ENCODE data around the gene ATP6V0E1.

The ATP6V0E1 gene

DNA sequence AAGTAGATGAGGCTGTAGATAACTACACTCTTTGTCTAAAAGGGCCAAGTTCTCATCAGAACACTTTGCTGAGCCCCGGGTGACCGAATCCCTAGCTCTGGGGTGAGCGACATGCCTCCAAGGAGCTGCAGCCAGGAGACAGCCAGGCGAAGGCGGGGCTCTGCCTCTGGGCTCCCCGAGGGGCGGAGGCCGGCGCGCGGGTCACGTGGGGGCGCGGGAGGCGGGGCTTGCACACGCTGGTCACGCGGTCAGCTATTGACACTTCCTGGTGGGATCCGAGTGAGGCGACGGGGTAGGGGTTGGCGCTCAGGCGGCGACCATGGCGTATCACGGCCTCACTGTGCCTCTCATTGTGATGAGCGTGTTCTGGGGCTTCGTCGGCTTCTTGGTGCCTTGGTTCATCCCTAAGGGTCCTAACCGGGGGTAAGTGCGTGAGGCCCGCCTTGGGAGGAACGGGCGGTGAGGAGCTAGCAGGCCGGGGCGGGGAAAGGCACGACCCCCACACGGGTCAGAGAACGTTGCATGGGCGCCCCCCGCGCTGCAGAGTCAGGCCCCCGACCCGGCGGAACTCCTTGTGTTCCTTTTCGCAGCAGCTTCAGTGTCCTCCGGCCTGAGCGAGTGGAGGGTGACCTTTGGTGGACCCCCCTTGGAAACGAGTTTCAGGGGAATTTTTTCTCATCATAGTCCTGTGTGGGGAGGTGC, at the start of gene ATP6V0E1:
ATP6V0E1 (plus strand) TSS at position 230 of the 702 bp plus-strand sequence; CDS start at position 320, 90 bp downstream.
- DNase-seq = peak; percentile 81

DNA sequence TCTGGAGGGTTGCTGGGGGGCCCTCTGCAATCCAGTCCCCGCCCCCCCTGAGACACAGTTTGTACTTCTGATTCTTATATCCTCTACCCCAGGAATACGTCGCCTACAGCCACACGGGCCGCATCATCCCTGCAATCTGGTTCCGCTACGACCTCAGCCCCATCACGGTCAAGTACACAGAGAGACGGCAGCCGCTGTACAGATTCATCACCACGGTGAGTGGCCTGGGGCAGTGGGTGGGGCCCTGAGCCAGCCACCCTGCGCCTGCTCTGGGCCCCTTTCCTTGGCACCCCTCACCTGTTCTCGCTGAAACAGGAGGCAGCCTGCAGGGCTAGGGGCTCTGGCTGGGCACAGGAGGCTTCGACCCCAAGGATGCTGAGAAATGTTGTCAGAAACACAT, 48.5 kb upstream of the ATP6V0E1 start:
- DNase-seq = no peak

DNA sequence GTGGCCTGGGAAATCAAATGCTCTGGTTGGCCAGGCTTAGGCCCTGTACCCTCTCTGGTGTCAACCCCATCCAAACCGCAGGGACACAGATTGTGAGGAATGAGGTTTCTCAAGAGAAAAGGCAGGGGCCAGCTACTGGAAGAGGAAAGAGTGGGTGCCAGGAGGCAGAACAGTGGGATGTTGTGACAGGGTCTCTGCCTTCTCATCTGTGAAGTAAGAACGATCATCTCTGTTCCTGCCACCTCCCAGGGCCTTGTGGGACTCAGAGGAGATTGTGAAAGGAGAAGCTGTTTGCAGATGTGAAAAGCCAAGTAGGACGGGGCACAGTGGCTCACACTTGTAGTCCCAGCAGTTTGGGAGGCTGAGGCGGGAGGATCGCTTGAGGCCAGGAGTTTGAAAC, 47.2 kb upstream of the ATP6V0E1 start:
- no peak for DNase-seq

DNA sequence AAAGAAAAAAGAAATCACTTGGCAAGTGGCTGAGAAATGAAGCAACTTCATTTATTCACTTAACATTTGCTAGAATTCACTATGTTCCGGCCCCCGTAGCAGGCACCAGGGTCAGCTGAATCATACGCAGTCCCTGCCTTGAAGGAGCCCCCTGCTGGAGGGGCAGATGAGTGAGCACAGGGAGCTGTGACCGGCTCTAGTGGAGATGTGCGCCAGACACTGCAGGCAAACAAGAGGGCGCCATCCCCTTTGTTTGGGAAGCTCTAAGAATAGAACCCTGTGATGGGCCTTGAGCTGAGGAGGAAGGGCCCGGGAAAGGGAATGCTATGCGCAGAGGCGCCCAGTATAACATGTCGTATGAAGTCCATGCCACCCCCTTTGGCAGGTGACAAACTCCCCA, 44.5 kb upstream of the ATP6V0E1 start:
- DNase-seq = no peak

DNA sequence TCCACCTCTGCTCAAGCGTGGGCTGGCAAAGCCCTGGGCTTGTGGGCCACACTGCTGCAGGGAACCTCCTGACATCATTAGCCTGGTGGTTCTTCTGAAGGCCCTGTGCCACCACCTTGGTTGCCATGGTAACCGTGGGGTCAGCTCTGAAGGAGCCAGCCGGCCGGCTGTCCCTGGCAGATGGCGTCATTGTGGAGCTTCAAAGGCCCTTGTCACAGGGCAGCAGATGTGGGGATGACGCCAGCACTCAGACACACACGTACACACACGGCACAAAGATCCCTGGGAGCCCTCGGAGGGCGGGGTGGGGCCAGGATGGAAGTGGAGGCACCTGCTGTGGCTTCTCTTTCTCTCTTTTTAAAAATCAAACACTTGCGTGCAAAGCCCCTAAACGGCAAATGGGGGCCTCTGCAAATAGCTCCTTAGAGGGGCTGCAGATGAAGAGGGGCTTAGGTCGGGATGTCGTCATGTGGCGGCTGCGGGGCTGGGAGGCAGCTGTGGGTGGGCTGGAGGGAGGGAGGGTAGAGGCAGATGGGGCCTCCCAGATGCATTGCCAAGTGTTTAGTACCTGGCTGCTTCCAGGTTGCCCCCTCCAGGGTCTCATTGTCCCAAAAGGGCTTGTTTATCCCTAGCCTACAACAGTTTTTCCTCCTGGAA, 43.8 kb upstream of the ATP6V0E1 start:
- peak; percentile 39 for DNase-seq

DNA sequence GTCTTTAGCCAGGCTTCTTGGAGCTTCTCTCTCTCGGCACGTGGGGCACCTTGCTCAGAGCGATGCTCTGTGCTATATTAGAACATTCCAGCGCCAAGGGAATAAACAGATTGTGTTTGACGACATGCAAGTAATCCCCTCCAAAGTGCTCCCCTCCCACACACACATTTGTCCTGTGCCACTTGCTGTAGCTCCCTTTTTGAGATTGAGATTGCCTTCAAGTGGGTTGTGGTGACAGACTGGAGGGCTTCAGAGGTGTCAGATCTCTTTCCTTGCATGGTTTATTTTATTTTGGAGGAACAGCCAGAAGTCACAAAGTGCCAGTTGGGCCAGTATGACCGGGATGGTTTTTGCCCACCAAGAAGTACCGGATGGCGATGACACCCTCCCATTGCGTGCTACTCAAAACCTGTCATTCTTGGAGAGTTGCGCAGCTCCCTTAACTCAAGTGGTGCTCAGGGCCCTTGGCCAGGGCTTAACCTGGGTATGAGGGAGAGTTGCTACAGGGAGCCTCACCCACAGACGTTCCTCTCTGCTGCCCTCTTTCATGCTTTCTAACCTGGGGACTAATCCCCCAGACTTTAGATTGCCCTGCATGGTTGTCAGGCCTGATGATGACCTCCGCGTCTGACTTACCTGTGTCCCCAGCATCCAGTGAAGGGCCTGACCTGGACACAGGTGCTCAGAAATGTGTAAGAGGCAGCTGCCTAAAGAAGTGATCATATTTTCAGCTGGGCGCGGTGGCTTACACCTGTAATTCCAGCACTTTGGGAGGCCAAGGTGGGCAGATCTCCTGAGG, 43.1 kb upstream of the ATP6V0E1 start:
- DNase-seq = no peak

DNA sequence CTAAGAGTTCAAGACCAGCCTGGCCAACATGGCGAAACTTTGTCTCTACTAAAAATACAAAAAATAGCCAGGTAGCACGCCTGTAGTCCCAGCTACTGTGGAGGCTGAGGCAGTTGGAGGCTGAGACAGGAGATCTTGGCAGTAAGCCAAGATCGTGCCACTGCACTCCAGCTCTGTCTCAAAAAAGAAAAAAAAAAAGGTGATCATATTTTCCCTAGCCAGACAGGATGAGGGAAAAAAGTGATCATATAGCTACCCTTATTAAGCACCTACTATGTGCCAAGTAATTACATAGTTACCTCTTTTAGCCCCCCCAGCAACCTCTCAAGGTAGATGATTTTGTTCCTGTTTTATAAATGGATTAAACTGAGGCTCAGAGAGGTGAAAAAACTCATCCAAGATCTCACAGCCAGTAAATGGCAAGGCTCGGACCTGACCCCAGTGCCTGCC, 42.5 kb upstream of the ATP6V0E1 start:
- peak; percentile 2 for DNase-seq

DNA sequence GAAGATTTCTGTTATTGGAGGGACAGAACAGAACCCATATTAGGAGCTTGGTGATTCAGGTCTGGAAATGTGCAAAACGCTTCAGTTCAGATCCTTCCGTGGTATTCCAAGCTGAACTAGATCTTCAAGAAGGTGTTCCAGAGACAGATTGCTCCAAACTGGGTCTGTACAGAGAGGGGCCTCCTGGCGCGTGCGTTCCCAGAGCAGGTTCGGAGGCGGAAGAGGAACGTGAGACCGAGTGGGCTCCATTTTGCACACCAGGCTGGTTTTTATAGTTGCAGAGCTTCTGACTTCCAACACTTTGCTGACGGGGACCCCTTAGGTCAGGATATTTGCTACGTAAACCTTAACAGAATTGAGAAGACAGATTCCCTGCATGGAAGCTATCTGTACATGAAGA, 41.0 kb upstream of the ATP6V0E1 start:
- no peak for DNase-seq

DNA sequence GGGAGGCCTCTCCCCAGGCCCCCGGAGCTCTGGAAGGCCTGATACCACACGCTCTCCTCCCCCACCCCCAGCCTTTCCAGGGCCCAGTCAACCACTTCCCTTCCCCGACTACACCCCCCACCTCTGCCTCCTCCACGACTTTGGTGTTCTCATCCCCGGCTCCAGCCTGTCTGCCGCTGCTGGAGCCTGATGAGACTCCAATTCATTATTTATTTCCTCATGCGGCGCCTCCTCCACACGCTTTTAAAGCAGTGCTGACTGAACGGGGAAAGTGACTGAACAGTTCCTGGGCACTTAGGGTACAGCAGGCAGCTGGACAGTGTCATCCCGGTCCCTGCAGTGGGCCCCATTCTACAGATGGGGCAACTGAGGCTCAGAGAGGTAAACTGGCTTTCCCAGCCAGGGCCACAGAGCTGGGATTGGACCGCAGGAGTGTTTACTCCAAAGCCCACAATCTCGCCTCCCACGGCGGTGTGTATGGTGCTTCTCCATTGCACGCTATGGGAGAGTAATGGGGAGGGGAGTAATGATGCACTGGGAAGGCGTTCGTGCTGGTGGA, 40.2 kb upstream of the ATP6V0E1 start:
- DNase-seq = peak; percentile 20

DNA sequence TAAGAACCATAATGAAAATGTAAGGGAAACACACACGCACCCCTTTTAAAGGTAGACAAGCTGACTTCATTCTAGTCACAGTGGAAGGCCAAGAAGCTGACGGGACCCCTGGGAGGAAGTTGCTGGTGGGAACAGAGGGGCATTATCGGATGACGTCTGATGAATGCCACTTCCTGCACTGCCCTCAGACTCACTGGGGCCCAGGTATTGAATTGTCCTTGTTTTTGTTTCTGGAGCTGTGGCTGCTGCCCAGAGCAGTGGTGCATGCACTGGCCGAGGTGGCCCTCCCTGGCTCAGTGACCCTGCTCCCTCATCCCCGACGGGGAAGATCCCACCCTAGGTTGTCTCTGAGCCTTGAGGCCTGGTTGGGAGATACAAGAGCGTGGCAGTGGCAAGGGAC, 39.7 kb upstream of the ATP6V0E1 start:
- no peak for DNase-seq

DNA sequence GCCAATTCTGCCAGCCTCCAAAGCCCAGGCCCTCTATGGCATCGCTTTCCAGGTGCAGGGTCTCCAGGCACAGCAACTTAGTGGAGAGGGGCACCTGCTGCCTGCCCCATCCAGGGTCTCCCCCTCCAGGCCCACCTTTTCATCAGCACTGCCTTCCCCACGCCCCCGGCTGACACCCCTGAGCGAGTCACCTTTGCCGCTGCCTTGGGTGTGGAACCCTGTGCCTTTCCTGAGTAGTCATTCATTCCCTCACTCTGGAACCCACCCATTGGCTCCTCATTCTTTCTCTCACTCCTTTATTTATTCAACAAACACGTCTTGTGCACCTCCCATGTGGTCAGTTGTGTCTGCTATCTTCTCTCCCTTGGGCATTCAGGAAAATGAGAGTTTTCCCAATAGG, 38.8 kb upstream of the ATP6V0E1 start:
- DNase-seq = no peak

DNA sequence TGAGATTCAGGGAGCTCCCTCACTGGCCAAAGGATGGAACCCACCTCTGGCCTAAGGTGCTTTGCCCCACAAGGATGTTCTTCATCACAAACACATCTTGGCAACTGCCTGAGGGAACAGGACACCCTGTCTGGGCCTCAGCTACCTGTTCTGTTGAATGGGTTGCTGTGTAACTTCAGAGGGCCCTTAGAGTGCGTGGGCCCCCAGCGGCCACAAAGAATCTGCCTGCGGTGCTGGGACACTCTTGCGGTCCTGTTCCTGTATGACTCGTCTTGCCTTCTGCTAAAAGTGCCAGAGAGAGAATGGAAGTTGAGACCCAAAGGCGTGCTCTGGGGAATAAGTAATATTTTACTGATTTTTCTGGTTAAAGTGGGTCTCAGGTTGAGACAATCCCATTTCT, 38.4 kb upstream of the ATP6V0E1 start:
- no peak for DNase-seq

DNA sequence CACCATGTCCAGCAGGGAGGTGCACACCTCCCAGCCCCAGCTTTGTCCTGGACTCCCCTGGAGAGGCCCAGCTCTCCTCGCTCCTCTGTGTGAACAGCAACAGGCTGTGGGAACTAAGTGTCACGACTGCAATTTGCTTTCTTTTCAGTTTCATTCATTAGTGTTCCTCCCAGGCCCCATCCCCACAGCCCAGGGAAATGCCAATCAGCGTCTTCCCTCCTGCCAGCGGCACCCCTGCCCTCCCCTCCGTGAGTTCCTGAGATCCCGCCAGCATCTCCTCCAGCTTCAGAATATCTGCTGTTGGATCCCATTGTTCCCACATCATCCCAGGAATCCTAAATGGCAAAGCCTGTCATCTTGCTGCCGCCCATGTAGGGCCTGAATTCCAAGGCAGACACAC, 37.4 kb upstream of the ATP6V0E1 start:
- DNase-seq = no peak

DNA sequence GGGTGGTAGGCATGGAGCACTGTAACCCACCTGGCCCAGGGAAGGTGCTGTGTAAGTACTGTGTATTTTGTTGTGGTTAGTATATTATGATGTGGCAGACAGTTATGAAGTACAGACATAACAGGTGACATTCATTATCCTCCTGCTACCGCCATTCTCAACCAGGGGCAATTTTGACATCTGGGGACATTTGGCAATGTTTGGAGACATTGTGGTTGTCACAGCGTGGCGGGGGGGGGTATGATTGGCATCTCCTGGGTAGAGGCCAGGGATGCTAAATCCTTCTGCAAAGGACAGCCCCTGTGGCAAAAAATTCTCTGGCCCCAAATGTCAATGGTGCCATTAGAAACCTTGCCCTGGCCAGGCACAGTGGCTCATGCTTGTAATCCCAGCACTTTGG, 34.1 kb upstream of the ATP6V0E1 start:
- no peak for DNase-seq

DNA sequence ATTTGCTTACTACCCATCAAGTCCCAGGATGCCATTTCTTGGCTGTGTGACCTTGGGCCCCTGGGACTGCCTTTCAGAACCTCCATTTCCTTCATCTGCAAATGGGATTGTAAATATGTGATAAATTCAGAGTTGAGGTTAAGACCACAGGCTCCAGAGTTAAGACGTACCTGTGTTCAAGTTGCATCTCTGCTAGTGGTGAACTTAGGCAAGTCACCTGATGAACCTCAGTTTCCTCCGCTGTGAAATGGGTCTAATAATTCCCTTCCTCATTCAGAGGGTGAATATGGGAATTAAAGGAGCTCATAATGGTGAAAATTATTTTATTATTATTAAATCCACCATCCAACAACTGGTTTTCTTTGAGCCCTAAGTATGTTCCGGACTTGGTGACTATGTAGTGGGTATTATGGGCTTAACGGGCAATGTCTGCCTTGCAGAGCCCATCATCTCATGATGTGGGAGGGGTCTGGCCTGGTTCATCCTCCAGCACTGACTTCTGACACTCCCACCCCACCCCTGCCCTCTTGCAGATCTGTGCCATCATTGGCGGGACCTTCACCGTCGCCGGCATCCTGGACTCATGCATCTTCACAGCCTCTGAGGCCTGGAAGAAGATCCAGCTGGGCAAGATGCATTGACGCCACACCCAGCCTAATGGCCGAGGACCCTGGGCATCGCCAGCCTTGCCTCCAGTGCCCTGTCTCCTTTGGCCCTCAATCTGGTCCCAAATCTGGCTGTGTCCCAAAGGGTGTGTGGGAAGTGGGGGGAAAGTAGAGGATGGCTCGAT, 33.2 kb upstream of the ATP6V0E1 start:
- DNase-seq = no peak

DNA sequence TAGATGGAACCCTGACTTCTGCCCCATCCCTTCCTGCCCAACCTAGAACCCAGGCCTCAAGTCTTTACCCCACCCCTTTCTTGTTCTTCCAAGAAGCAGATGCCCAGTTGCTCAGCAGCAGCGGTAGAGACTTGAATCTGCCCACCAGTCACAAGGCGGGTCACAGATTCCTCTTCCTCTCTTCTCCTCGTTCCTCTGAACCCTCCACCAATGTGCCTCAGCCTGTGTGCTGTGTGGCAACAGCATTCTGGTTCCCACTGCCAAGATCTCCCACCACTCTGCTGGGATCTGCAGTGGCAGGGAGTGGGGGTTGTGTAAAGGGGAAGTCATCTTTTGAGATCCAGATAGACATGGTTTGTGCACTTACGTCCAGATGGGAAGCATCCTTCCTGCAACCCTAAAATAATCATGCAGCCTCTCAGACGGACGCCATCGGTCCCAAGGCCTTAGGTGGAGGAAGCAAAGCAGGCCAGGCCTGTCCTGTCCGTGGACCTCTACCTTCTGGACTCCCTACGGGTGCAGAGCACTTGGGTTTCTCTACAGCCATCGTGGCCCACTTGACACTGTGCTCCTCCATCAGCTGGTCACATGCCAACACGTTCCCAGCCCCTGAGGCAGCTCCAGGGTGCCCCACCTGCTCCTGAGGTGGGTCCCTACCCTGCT, 32.1 kb upstream of the ATP6V0E1 start:
- no peak for DNase-seq

DNA sequence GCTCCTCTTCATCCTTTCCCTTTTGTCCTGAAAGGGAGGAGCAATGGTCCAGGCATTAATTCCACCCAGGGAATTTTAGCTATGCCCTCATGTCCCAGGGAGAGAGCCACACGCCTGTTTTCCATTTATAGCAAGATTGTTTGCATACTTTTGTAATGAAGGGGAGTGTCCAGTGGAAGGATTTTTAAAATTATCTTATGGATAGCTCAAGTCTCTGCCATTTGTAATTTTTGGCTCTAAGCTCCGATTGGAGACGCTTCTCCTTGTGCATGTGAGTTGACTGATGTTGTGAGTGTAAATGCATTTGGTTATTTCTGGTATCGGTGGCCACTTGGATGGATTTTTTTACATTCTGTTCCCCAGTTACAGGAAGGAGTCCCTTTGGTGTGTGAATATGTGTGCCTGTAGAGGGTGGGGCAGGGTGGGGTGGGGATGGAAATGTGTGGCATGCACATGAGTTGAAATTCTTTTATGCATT, 31.5 kb upstream of the ATP6V0E1 start:
- DNase-seq = no peak

DNA sequence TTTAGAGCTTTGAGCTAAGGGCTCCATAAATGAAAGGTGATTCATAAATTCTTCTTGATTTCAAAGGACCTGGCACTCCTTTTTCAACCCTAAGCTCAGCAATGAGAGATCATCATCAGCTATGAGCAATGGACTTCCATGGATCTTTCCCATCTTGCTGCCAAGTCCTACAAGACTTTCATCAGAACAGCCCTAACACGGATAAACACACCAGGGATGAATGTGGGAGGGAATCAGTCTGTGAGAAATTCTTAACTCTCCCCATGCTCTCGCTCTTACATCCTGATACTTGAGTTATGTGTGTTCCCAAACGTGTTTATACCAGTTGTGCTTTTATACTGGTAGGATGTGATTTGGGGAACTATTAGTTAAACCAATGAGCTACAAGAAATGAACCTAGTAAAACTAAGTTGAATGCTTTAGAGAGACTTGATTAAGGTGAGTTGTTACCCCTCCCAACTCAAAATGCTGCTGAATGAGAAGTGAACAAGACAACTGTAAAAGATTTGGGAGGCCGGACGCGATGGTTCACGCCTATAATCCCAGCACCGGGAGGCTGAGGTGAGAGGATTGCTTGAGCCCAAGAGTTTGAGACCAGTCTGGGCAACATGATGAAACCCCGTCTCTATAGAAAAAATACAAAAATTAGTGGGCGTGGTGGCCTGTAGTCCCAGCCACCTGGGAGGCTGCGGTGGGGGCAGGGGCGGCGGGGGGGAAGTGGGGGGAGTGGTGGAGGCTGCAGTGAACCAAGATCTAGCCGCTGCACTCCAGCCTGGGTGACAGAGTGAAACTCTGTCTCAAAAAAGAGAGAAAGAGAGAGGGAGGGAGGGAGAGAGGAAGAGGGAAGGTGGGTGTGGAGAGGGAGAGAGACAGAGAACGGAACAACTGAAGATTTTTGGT, 29.5 kb upstream of the ATP6V0E1 start:
- DNase-seq = no peak

DNA sequence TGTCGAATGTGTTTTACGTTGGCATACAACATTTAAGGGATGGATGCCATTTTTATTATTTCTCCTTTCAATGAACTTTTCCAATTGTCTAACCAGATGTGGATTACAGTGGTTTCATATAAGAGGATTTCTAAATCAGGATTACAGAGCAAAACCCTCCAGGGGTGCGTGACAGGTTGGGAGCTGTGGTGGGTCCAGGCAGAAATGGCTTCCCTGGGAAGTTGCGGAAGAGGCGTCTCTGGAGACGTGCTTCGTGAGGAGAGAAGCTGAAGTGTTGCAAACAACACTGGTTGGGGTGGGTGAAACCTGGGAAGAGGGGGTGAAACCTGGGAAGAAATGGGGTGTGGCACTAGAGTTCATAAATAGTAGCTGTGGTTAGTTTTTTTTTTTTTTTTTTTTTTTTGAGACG, 28.8 kb upstream of the ATP6V0E1 start:
- no peak for DNase-seq

DNA sequence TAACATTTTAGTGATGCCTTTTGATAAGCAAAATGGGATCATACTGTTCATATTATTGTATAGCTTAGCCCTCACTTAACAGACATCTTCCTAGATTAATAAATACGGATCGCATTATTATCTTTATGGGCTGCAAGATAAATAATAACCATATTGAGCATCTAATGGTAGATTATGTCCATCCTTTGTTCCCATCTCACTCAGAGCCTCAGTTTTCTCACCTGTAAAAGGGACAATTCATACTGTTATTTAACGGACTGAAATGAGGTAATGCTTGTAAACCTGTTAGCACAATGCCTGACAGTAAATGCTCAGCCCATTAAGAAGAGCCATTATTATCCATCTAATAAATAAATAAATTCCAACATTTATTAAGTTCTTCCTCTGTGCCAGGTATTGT, 27.3 kb upstream of the ATP6V0E1 start:
- DNase-seq = no peak

DNA sequence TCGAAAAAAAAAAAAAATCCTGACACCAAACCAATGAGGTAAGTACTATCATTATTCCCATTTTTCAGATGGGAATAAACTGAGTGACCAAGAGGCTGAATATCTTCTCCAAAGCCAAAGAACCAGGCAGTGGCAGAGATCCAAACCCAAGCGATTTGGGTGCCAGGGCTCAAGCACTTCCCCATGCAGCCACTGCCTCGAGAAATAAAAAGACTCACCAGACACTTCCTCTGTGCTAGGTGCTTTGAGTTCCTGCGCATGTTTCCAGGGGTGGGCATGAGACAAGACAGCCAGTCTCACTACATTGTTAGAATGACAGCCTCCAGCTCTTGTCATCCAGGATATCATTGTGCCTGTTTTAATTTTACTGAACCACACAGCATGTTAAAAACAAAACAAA, 26.6 kb upstream of the ATP6V0E1 start:
- DNase-seq = no peak
